Hepatic stellate cell (primary cell): ENCODE data around the gene PLA2G3.
A peak's percentile ranks its signal among the peaks of the same experiment; 100 is the strongest.

Experiments
- DNase-seq: peaks from one replicate; pipeline ENCODE4 v3.0.0; 2011; ENCODE audit warnings: low spot score

The PLA2G3 gene

DNA sequence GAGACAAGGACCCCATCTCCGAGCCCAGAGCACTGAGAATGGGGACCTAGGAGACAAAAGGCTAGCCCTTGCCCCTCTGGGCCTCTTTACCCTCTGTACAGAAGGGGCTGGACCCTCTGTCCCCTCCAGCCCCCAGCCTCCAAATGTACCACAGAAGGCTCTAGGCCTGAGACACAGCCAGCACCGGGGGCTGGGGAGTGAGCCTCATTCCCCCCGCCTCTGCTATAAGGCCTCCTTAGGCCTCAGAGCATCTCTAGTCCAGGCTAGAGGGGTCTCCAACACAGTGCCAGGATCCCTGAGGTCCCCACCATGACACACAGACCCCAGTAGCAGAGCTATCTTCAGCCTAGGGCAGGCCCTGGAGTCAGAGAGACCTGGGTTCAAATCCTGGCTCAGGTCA lies 54.4 kb downstream of the PLA2G3 start:
- DNase-seq, result no peak

DNA sequence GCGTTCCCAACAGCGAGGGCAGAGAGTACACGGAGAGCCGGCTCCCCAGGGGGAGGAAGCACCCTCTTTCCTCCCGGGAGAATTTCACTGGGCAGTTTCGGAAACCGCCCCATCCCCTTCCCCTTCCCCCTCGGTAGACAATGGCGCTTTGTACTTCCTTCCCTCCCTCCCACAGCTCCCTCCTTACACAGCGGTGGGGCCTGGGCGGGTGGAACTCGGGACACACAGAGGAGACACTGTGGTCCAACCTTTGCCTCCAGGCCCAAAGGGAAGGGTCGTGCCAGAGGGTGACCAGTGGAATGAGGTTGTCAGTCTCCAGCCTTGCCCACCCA lies 54.8 kb downstream of the PLA2G3 start:
- DNase-seq, result no peak

- DNase-seq, result peak; percentile 94
Measured at GRCh38 chr22:31084811-31085492, 55.4 kb downstream of the PLA2G3 start.
